PC-9 (cell line): ENCODE data around the gene SPATS2L. TPM values are rescaled to one million over a fixed set of nuclear protein-coding genes. Genes with fewer than 3 reads are reported as not detected.

Experiments used
- BruUV-seq: library from RNA; stranded (reverse); fragments of 400-500 nt; replicated peaks from 2 replicates; lab custom pipeline; 2021; lab: Mats Ljungman, UMichigan
- CTCF ChIA-PET: fragments of 300-600 bp; sonication (Branson Sonifier 250); formaldehyde crosslinking; loops from one replicate; lab custom pipeline; 2022; ENCODE audit warnings: antibody characterized with exemption; lab: Charles Lee
- POLR2A ChIA-PET: fragments of 300-600 bp; sonication (Branson Sonifier 250); formaldehyde crosslinking; loops from one replicate; lab custom pipeline; 2022; ENCODE audit warnings: antibody characterized with exemption; ENCODE audit not compliant: unreplicated experiment; lab: Charles Lee
- DNase-seq, 2 experiments: peaks; one replicate each; pipeline versions ENCODE4 v3.0.0 to v3.0.0-alpha.2; 2015 to 2022; ENCODE audit warnings: mixed read lengths in 1 of 2
- H2AFZ ChIP-seq: fragments of 200-600 bp; sonication (generic); 2 replicates; pipeline ENCODE4 v1.8.1; 2017; ENCODE audit warnings: antibody characterized with exemption
- H3F3A ChIP-seq: fragments of 200-600 bp; sonication (generic); 2 replicates; pipeline ENCODE4 v1.8.1; 2017; ENCODE audit warnings: antibody characterized with exemption, mild to moderate bottlenecking, low read depth; ENCODE audit not compliant: insufficient read depth
- H3K27ac ChIP-seq: fragments of 200-600 bp; sonication (generic); 2 replicates; pipeline ENCODE4 v1.6.1; 2016; ENCODE audit warnings: mixed run types
- H3K27me3 ChIP-seq: fragments of 200-600 bp; sonication (generic); 2 replicates; pipeline ENCODE4 v1.6.1; 2016; ENCODE audit warnings: low read depth, mixed run types; ENCODE audit not compliant: insufficient read depth
- H3K36me3 ChIP-seq: fragments of 200-600 bp; sonication (generic); 2 replicates; pipeline ENCODE4 v1.6.1; 2016; ENCODE audit warnings: low read depth, mixed run types
- H3K4me1 ChIP-seq: fragments of 200-600 bp; sonication (generic); replicated peaks from 2 replicates; pipeline ENCODE4 v1.6.1; 2016; ENCODE audit warnings: mixed run types; ENCODE audit not compliant: insufficient read depth
- H3K4me2 ChIP-seq: fragments of 200-600 bp; sonication (generic); 2 replicates; pipeline ENCODE4 v1.6.1; 2017; ENCODE audit warnings: mixed run types
- H3K4me3 ChIP-seq: fragments of 200-600 bp; sonication (generic); 2 replicates; pipeline ENCODE4 v1.6.1; 2016; ENCODE audit warnings: mixed run types
- H3K79me2 ChIP-seq: fragments of 200-600 bp; sonication (generic); 2 replicates; pipeline ENCODE4 v1.6.1; 2017; ENCODE audit warnings: low read depth, mixed run types
- H3K9me2 ChIP-seq: fragments of 200-600 bp; sonication (generic); 2 replicates; pipeline ENCODE4 v1.8.1; 2017; ENCODE audit warnings: mild to moderate bottlenecking; ENCODE audit not compliant: insufficient read depth
- H3K9me3 ChIP-seq: fragments of 200-600 bp; sonication (generic); 2 replicates; pipeline ENCODE4 v1.8.1; 2016; ENCODE audit warnings: low read depth; ENCODE audit not compliant: insufficient read depth
- H4K20me1 ChIP-seq: fragments of 200-600 bp; sonication (generic); 2 replicates; pipeline ENCODE4 v1.8.1; 2017; ENCODE audit not compliant: insufficient read depth
- EZH2 ChIP-seq: fragments of 200-600 bp; sonication (generic); IDR thresholded peaks from 2 replicates; pipeline ENCODE4 v1.8.0; 2017; ENCODE audit warnings: antibody characterized with exemption, low read depth
- intact Hi-C: fragments of 100-400 bp; cut with micrococcal nuclease; formaldehyde crosslinking; loops from one replicate; pipeline ENCODE4 v1.10.0; 2022; ENCODE audit not compliant: unreplicated experiment
- total RNA-seq: library from RNA; stranded (reverse); gene quantifications from 2 replicates; pipeline ENCODE4 v1.2.3, GENCODE V29; 2021
- TF ChIP-seq, protein P1 (sequence below): fragments of 200-600 bp; sonication (generic); conservative IDR thresholded peaks from 2 replicates; pipeline ENCODE4 v1.6.1; 2017; ENCODE audit warnings: mixed run types, antibody characterized with exemption, mild to moderate bottlenecking, moderate library complexity

Gene SPATS2L
- total RNA-seq, 1 experiment from 2014 or later: 199 TPM

DNA sequence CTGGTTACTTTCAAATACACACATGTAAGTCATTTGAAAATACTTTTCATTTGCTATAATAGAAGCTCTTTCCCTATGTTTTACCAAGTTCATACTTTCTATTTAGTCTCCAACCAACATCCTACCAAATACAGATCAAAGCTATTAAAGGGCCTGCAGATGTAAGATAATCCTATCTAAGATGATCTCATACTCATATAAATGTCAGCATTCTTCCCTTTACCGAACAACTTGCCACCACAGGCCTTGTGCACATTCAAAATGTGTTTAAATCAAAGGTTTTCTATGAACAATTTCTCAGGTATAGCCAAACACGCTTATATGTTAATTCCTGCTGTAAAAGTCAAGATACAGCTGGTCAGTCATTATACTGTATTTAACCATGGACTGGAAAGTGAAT, 180.0 kb downstream of the SPATS2L start:
- ChIA-PET CTCF (no interaction called here), POLR2A (interaction anchor here (0.6 kb wide), 1 partner anchor 11 kb away, joined by 4 read pairs; no protein-coding TSS in a partner anchor)
- Histone ChIP-seq H3K36me3 (peaks cover 17% of the 10 kb centered on the region), H4K20me1 (no peaks in the 10 kb centered on the region), H3K9me3 (no peaks in the 10 kb centered on the region), H3F3A (peaks cover 21% of the 10 kb centered on the region; the same call in 1 of the 2 replicates), H3K9me2 (no peaks in the 10 kb centered on the region), H3K27me3 (no peaks in the 10 kb centered on the region), H3K79me2 (no peaks in the 10 kb centered on the region), H2AFZ (no peak overlapping the region), H3K4me2 (no peak overlapping the region), H3K4me1 (peaks cover 17% of the 10 kb centered on the region), H3K27ac (no peak overlapping the region), H3K4me3 (no peak overlapping the region)
- TF ChIP-seq, protein P1, sequence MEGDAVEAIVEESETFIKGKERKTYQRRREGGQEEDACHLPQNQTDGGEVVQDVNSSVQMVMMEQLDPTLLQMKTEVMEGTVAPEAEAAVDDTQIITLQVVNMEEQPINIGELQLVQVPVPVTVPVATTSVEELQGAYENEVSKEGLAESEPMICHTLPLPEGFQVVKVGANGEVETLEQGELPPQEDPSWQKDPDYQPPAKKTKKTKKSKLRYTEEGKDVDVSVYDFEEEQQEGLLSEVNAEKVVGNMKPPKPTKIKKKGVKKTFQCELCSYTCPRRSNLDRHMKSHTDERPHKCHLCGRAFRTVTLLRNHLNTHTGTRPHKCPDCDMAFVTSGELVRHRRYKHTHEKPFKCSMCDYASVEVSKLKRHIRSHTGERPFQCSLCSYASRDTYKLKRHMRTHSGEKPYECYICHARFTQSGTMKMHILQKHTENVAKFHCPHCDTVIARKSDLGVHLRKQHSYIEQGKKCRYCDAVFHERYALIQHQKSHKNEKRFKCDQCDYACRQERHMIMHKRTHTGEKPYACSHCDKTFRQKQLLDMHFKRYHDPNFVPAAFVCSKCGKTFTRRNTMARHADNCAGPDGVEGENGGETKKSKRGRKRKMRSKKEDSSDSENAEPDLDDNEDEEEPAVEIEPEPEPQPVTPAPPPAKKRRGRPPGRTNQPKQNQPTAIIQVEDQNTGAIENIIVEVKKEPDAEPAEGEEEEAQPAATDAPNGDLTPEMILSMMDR: no peak
- TF ChIP-seq EZH2: no peak
- intact Hi-C loops: no loop called here
- BruUV-seq: no TSS peak
- DNase-seq: no peak

DNA sequence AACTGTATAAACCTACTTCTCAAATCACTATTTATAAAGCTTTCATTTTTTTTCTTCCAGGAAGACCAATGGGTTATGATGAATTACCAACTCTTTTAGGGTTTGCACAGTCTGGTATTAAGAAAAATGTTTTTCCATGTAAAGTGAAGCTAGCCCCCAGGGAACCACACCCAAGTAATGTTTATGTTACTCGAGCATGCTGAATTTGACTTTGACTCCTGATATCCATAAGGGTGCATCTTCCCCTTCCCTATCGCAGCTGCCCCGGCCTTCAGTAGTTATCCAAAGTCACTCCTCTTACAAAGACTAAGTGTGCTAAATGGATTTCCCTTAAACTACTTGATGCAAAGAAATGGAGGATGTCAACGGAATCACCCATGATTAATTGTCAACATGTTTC, 181.7 kb downstream of the SPATS2L start:
- Histone ChIP-seq H4K20me1 (no peaks in the 10 kb centered on the region), H3K27ac (no peak overlapping the region), H2AFZ (no peak overlapping the region), H3K9me2 (no peaks in the 10 kb centered on the region), H3K79me2 (no peaks in the 10 kb centered on the region), H3K4me1 (peaks cover 10% of the 10 kb centered on the region), H3K4me3 (no peak overlapping the region), H3K4me2 (no peak overlapping the region), H3K36me3 (peaks cover 31% of the 10 kb centered on the region), H3F3A (peaks cover 18% of the 10 kb centered on the region; the same call in 1 of the 2 replicates), H3K27me3 (no peaks in the 10 kb centered on the region), H3K9me3 (no peaks in the 10 kb centered on the region)
- intact Hi-C loops: no loop called here
- no TSS peak for BruUV-seq
- CTCF ChIA-PET: interaction anchor here (0.6 kb wide), 1 partner anchor 11 kb away, joined by 4 read pairs; no protein-coding TSS in a partner anchor
- POLR2A ChIA-PET: no interaction called here
- TF ChIP-seq, protein P1: no peak
- no peak for TF ChIP-seq EZH2
- no peak for DNase-seq

DNA sequence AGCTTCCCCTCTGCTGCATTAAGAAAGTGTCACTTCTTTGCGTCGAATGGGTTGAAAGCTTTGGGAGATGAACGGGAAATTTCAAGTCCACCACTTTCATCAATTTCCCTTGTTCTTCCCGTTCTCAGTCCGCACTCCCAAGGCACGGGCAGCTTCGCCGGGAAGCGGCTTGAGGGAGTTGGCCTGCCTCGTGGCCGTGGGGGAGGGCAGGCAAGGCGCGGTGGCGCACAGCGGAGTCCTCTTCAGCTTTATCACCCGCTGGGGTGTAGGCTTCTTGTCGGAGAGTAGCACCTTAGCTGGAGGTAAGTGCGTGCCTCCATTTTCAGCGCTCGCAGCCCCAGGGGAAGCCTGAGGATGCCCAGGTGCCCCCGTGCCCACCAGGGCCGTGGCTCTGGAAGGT, 183.5 kb downstream of the SPATS2L start:
- H3K4me2 ChIP-seq: no peak overlapping the region
- no peaks in the 10 kb centered on the region for H3K79me2 ChIP-seq
- CTCF ChIA-PET: no interaction called here
- BruUV-seq: no TSS peak
- no peaks in the 10 kb centered on the region for H3K9me3 ChIP-seq
- no peaks in the 10 kb centered on the region for H4K20me1 ChIP-seq
- peaks cover 18% of the 10 kb centered on the region; the same call in 1 of the 2 replicates for H3F3A ChIP-seq
- no peak for TF ChIP-seq EZH2
- TF ChIP-seq, protein P1: no peak
- no peak overlapping the region for H3K27ac ChIP-seq
- H2AFZ ChIP-seq: no peak overlapping the region
- no peaks in the 10 kb centered on the region for H3K9me2 ChIP-seq
- no peak overlapping the region for H3K4me3 ChIP-seq
- POLR2A ChIA-PET: no interaction called here
- H3K27me3 ChIP-seq: no peaks in the 10 kb centered on the region
- intact Hi-C loops: no loop called here
- H3K4me1 ChIP-seq: no peaks in the 10 kb centered on the region
- no peak for DNase-seq
- H3K36me3 ChIP-seq: peaks cover 38% of the 10 kb centered on the region
